ENCODE measurements around the gene PACSIN3.
"Not testable (repeated sequence)": the region's sequence is repeated elsewhere in the genome, so short reads cannot be mapped to it uniquely, and the experiment has no call there.

The PACSIN3 gene

GRCh38 chr11:47192111-47192510 lies 5.9 kb upstream of the PACSIN3 start:
- no peak for DNase-seq (ENCODE audit: low read depth in 2 of 2)

- not testable (repeated sequence) for DNase-seq (ENCODE audit: low read depth in 2 of 2)
Observed at GRCh38 chr11:47191137-47191536, 4.9 kb upstream of the PACSIN3 start.

GRCh38 chr11:47189100-47189834 lies 3.0 kb upstream of the PACSIN3 start:
- no peak for DNase-seq (ENCODE audit: low read depth in 2 of 2)

GRCh38 chr11:47188259-47188658 lies 2.0 kb upstream of the PACSIN3 start:
- DNase-seq (ENCODE audit: low read depth in 2 of 2): no peak

GRCh38 chr11:47187723-47188122 lies 1.5 kb upstream of the PACSIN3 start:
- no peak for DNase-seq (ENCODE audit: low read depth in 2 of 2)

GRCh38 chr11:47186700-47187695 lies 764 bp upstream of the PACSIN3 start:
- DNase-seq (ENCODE audit: low read depth in 2 of 2): peak; percentile 24 to 42

- DNase-seq (ENCODE audit: low read depth in 2 of 2): no peak
Observed at GRCh38 chr11:47185305-47186075, 744 bp downstream of the PACSIN3 start.

- DNase-seq (ENCODE audit: low read depth in 2 of 2): no peak
Observed at GRCh38 chr11:47184711-47185304, 1.4 kb downstream of the PACSIN3 start.

- no peak for DNase-seq (ENCODE audit: low read depth in 2 of 2)
Observed at GRCh38 chr11:47183969-47184368, 2.3 kb downstream of the PACSIN3 start.

GRCh38 chr11:47183031-47183856 lies 3.0 kb downstream of the PACSIN3 start:
- DNase-seq (ENCODE audit: low read depth in 2 of 2): no peak

GRCh38 chr11:47182380-47182779 lies 3.9 kb downstream of the PACSIN3 start:
- no peak for DNase-seq (ENCODE audit: low read depth in 2 of 2)

GRCh38 chr11:47181271-47181670 lies 5.0 kb downstream of the PACSIN3 start:
- DNase-seq (ENCODE audit: low read depth in 2 of 2): no peak

GRCh38 chr11:47180006-47180787 lies 6.0 kb downstream of the PACSIN3 start:
- DNase-seq (ENCODE audit: low read depth in 2 of 2): no peak

GRCh38 chr11:47179655-47179991 lies 6.6 kb downstream of the PACSIN3 start:
- DNase-seq (ENCODE audit: low read depth in 2 of 2): no peak

- no peak for DNase-seq (ENCODE audit: low read depth in 2 of 2)
Observed at GRCh38 chr11:47178737-47179654, 7.2 kb downstream of the PACSIN3 start.

GRCh38 chr11:47178316-47178715 lies 7.9 kb downstream of the PACSIN3 start:
- no peak for DNase-seq (ENCODE audit: low read depth in 2 of 2)

- DNase-seq (ENCODE audit: low read depth in 2 of 2): no peak
Observed at GRCh38 chr11:47177846-47178245, 8.4 kb downstream of the PACSIN3 start.

- DNase-seq (ENCODE audit: low read depth in 2 of 2): peak; percentile 58 to 72
Observed at GRCh38 chr11:47177229-47177845, 8.9 kb downstream of the PACSIN3 start.

All from stimulated activated CD8-positive, alpha-beta memory T cell treated with anti-CD3 and anti-CD28 coated beads, Interleukin-7, amount 100 ng/mL, for 4 hours (primary cell).